Measurements from ENCODE around the gene SERAC1.

SERAC1 gene

GRCh38 chr6:158060455-158061360, 107.4 kb downstream of the SERAC1 start:
- TF ChIP-seq FOXP2 (optimal IDR thresholded peaks at IDR 0.05; ENCODE audit: borderline replicate concordance, extremely low read depth, extremely low read length, insufficient read depth): no peak
- no peak for TF ChIP-seq POLR2AphosphoS5 (IDR thresholded peaks at IDR 0.05; ENCODE audit: low read depth, low read length)
- no peak for TF ChIP-seq SIN3A (IDR thresholded peaks at IDR 0.05; ENCODE audit: borderline replicate concordance, insufficient read depth, low read length)
- TF ChIP-seq TAF1 (IDR thresholded peaks at IDR 0.05; ENCODE audit: borderline replicate concordance, insufficient read depth, low read length): no peak
- no peak for TF ChIP-seq REST (IDR thresholded peaks at IDR 0.05; ENCODE audit: insufficient read depth in 1 of 2, low read depth in 2 of 2, low read length in 2 of 2)

Measured in PFSK-1 (cell line).